ENCODE measurements around the gene LIMS1.

Gene LIMS1

DNA sequence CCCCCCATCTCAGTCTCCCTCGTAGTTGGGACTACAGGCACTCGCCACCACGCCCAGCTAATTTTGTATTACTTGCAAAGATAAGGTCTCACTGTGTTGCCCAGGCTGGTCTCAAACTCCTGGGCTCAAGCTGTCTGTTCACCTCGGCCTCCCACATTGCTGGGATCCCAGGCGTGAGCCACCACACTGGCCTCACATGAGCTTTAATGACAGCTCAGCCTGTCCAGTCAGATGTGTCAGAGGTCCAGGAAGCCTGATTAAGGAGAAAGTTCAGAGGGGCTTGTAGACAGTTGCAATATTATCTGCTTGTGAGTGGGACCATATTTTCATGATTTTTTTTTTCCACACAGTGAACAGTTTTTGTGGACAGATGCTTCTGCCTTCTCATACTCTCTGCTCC is 82.0 kb downstream of the LIMS1 start:
- DNase-seq, result no peak

DNA sequence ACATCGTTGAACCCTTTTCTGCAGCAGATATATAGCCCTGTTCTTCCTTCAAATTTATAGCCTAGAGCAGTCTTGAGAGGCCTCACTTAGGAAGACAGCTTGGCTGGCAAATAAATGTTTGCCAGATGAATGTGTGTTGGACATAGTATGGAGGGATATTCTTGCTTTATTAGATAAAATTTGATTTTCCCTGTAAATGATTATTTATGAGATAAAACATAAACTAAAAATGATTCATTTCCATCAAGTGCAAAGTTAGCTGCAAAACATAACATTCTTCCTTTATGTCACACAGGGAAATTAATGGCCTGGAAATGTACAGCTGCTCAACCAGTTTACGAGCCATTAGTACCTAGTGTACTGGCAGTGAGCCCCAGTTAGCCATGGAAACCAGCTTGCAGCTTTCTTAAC is 82.5 kb downstream of the LIMS1 start:
- DNase-seq, result no peak

DNA sequence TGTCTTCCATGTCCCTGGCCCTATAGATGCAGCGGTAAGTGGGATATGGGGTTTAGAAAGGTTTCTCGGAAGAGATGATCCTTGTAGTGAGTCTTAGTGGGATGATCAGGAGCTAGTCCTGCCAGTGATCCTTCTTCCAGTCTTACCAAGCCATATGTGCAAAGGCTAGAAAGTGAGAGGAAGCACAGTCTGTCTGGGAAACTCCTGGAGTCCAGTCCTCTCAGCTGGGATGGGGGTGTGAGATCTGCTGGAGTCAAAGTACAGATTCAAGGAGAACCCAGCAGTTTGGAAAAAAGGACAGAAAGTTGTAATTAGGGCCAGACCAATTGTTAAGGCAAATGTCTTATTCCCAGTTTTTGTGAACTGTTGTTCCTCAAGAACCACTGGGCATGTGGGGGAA is 83.3 kb downstream of the LIMS1 start:
- DNase-seq, result no peak

DNA sequence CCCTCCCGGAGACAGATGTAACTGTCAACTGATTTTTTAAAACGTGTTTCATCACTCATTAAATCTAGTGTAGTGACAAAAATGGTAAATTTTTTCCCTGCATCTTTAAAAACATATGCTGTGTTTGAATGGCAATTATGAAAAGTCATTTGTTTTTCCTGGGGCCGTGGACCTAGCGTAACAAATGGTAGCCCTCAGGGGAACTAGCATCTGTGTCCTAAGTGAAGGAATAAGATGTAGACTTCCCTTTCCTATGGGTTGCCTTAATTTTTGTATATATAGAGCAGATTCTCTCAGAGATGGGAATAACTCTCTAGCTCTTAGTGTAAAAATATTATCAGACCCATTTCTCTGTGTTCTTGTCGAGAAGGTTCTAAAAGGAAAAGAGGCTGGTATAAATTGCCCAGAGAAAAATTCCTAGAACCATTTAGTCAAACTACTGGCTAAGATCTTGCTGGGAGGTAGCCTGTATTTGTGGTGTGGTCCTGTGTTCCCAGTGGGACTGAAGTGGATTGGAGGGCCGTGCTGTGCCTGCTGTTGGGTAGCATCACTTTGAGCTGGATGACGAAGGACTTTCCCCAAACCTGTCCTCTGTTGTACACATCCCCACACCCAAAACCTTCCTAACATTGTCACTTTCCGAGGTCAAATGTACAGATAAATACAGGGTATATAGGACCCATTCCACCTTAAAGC is 85.8 kb downstream of the LIMS1 start:
- DNase-seq, result no peak

DNA sequence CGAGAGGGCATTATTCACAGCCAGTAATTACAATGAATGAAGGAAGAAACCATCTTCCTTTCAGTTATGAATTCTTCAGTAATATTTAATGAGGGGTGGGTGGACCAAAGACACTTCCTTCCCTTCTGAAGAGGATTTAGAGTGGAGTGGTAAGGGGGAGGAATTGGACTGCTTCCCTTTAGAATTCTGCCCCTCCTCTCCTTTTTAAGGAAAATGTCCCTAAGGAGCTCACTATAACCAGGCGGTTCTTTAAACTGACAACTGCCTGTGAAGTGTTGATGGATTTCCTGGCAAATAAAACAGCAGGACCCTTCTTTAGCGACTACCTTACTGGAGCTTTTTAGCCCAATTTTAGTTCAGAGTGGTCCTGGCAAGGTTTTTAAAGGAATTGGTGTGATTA is 86.4 kb downstream of the LIMS1 start:
- no peak for DNase-seq

DNA sequence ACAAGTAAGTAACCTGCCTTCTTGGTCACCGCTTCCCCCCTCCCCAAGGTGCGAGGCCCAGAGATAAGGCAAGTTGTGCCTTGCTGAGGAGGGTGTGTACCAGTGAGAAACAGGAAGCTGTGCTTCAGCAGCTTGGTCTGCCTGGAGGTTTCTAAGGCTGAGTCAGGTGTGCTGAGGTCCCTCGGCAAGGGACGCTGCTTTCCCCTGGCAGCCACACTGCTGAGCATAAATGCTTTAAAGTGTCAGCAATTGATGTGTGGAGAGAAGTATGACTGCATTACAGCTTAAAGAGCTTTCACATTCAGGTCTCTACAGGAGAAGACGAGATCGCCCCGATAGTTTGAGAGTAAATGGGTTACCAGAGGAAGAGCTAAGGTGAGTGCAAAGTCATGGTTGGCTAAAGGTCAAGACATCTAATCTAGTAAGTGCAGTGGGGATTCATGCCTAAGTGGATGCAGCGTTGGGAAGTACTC is 86.9 kb downstream of the LIMS1 start:
- DNase-seq, result peak; percentile 55 to 80

DNA sequence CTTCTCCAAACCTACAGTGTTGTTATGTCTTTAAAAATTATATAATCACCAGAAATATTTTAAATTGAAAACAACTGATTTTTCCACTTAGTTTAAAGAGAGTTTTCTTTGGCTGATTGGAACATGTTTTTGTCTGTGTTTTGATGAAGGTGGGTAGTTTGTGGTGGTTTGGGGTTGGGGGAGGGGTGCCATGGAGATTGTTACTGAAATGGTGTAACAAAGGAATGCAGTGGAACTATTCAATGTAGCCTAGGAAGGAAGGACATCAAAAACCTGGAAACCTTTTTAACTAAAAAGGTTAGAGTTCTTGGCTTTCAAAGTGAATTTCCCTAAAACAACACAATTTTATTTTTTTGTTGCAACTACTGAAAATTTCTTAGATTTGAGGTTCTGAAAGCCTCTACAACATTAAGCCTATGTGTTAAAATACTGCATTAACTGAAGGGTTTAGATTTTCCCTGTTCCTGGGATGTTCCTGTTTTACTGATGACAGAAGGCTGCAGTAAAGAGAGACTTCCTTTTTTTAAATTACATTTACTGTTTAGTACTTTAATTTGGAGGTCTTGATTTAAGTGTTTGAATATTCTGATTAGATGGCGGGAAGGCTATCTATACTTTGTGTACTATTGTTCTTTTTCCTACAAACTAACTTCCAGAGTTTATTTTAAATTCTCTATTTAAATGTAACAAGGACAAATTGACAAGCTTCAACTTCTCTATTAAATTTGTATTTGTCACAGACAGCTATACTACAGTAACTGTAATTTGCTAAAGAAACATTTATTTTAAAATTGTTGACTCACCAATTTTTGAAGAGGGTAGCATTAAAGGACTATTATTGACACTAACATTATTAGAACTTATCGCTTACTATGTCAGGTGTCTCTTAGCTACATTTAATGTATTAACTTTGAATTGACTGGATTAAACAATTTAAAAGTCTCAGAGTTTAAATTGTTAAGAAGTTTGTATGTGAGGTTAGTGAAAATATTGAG is 87.7 kb downstream of the LIMS1 start:
- DNase-seq, result no peak

DNA sequence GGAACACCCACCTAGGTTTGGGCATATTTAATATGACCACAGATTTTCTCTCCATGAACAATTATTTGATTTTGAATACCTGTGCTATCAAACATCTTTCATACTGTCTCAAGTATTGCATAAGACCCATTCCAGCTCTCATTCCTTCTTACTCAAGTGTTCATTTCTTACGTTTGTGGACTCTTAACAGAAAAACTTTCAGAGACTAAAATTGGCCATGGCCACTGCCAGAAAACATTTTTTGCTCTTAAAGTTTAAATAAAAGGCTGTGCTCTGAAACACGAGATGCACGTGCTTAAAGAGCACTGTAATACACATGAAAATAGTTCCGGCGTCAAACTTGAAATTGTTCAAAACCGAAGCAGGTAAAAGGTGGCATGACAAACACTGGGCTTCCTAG is 89.3 kb downstream of the LIMS1 start:
- no peak for DNase-seq

DNA sequence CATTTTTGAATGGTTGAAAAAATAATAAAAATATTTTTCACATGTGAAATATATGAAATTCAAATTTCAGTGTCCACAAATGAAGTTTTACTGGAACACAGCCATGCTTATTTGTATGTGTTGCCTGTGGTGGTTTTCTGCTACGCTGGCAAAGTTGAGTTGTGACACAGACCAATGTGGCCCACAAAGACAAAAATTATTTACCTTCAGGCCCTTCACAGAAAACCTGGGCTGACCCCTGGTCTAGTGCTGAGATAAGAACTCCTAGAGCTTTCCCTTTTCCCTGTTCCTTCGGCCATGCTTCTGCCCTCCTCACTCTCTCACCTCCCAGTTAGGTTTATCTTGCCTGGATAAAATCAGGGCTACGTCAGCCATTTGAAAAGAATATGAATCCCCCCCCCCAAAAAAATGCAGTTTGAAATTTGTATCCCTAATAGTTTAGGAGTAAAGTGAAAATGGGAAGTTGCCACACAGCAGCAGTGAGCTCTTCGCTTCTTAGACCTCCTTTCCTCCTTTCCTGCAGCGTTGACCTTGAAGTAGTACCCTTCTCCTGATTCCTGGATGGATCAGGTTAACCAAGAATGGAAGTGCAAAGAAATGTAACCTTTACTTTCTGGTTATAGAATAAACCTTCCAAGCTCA is 91.0 kb downstream of the LIMS1 start:
- DNase-seq, result no peak

DNA sequence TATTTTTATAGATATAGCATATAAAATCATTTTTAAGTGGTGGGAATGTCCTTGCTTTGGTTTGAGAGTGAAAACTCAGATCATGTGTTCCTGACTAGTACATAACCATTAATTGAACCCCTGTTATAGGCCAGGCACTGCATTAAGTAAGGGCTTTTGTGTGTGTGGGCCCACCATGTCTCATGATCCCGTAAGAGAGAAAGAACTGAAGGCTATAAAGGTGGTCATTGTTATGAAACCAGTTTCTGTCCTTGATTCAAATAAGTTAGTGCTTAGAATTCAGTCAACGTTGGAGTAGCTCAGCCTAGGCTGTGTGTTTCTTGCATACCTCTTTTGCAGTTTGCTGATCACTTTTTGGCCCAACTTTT is 91.5 kb downstream of the LIMS1 start:
- no peak for DNase-seq

DNA sequence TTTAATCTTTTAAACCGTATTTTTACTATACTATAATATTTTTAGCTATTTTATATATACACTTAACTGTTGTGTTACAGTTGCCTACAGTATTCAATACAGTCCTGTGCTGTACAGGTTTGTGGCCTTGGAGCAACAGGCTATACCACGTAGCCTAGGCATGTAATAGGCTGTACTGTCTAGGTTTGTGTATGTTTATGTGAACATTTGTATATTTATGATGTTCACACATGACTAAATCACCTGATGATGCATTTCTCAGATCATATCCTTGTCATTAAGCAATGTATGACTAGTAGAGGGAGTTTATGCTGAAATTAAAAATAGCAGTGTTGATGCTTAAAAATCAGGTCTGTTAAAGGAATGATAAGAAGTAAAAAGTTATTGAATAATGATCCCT is 92.7 kb downstream of the LIMS1 start:
- DNase-seq, result no peak

DNA sequence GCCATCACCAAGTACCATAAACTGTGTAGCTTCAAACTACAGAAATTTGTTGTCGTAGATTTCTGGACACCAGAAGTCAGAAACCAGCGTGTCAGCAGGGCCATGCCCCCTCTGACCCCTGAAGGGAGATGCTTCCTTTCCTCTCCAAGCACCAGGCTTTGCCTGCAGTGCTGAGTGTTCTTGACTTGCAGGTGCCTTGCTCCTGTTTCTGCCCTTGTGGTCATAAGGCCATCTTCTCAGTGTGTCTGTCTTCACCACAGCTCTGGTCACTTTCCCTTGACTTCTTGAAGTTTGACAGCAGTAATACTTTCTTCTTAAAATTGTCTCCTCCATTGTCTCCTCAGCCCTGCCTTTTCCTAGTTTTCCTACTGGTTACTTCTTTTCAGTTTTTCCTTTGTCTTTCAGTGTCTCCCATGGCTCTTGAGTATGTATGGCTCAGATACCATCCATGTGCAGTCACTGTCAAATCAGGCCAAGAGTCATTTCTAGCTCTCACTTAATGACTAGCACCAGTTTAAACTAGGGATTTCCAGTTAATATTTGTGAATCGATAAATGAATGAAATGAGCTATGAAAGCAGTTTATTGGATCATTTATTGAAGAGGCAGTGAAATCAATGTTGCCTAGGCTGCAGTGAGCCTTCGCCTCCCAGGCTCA is 93.8 kb downstream of the LIMS1 start:
- DNase-seq, result no peak

DNA sequence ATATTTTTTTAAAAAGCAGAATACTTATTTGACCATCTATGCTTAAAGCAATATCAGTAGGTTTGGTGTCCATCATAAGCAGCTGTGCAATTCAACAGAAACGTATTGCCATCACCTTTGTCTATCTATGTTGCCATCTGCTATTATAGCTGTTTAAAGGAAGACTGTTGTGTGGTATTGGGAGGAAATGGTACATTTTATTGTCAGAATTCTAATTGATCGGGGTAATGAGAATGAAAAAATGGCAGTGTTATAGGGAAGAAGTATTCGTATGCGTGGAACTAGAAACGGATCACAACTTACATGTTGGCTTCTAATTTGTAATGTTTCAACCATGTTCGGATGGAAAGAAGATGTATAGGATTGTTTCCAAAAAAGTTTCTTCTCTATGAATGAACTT is 94.7 kb downstream of the LIMS1 start:
- no peak for DNase-seq

DNA sequence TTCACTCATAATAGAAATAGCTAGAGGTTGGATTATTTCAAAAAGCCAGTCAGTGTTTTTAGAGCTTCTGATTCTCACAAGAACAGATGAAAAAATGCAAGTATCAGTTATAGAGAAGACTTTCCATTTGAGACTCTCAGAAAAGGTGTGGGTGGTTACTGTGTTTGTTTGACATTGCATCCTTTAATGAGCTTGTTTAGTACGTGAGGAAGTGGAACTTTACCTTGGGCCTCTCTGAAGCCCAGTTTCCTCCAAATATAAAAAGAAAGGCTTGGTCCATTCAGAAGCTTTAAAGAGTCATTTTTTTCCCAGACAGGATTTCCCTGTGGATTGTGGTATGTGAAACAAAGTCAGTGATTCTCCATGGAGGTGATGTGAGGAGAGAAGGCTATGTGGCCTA is 95.1 kb downstream of the LIMS1 start:
- DNase-seq, result no peak

DNA sequence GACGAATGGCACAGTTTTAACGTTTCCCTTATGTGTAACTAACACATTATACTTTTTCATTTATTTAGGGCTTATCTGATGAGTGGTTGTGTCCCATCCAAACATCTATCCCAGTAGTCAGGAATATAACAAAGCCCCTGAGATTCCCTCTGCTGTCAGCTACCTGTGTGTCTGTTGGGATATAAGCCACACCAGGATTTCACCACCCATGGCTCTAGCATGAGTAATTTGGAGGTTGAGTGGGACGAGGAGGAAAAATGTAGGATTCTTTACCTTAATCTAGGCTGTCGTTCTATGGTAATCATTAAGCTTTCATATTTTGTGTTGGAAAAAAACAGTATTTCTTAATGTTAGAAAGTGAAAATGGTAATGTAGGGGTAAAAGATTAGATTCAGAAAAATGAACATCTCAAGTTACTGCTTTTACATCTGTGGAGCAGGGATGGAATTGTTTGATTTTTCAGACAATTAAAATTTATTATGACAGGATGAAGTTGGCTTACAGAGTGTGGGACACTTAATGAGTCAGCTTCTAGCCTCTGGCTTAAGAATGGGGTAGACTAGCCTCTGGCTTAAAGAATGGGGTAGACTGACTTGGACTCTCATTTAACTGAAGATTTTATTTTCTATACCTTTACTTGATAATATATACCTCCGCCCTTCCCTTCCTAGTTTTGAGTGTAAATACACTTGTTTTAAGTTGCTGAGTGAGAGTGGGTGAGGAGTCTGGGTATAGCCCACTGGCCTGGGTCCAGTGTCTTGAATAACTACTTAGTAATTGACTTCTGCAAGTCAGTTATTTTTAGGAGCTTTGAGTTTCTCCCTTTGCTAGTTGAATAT is 96.5 kb downstream of the LIMS1 start:
- DNase-seq, result no peak

DNA sequence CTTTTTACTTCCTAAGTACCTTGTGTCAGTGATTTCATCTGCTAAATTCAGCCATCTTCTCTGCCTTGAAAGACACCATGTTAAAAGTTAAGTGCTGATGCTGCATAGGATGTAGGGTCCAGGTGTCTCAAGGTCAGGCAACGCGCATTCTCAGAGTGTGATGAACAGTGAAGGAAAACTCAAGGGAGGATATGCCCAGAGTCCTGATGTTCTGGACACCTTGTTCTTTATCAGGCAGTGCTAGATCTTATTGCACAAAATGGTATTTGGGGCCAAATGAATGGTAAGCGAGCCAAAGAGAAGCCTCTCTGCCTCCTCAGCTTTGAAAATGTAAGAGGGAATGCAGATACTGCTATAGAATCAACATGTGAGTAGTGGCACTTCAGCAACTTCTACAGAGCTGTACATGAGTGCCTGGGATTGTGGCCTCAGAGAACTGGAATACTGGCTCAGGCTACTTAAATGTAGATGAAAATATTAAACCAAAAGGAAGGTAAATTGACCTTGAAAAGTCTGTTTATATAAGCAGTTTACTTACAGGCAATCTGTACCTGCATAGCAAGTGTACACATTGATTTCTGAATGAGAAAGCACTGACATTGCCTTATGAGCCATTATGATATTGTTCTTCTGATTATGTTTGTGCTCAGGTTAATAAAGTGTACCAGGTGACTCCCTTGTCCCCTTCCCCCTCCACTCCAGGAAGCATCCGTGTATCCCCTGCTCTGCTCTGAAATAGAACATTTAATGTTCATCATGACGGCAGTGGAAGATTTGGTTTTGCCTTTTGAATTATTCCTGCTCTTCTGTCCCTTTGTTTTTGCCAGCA is 98.3 kb downstream of the LIMS1 start:
- no peak for DNase-seq

DNA sequence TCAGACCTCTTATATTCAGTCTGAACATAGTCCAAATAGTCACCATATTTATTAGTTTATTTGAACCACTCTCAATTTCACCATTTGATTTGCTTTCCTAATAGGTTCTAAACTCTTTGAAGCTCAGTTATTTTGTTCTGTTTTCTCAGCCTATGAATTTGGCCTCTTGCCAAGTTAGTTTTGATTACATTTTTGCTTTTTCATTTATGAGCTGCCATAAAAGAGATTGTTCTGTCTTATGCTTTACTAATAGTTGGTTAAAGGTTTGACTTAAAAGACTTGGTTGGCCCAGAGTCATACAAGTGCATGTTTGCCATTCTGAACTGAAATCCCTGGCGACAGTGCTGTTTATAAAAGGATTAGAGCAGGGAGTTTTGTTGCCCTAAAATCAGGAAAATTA is 99.1 kb downstream of the LIMS1 start:
- no peak for DNase-seq

DNA sequence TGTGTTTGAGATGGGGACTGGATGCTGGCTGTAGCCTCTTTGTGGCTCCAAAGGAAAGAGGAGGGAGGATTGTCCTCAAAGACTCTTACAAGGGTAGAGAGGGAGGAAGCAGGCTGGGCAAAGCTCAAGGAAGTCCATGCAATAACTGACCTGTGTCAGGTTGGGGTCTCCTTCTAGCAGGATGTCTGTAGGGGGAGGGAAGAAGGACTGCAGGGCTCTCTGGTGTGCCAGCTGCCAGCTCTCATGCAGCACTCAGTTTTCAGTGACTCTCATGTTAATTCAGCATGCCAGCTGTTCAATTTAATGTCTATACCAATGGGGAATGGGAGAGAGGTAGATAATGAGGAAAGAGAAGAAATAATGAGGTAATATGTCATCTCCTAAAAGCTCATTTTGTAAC is 99.7 kb downstream of the LIMS1 start:
- no peak for DNase-seq

DNA sequence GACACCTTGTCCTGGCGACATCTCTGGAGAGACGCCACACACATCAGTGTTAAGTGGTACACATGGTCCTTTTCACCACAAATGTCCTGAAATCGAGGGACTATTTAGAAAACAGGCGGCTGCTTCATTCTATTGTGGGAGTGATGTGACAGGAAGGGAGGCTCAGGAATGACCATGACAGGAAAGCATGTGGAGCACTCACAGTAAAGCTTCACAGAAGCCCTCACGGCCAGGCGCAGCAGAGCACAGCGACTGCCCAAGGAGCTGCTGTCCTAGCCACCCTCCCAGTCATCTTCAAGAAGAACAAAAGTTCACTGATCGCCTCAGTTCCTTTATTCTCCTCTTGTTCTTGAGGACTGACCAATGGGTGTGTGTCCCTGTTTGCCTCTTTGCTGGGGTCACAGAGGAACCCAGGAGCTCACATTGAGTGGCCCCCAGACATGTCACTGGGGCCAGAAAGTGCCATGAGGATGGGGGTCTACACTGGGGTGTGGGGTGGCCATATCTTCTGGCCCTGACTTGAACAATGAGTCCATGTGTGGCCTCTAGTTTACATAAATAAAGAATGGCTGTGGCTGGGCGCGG is 100.4 kb downstream of the LIMS1 start:
- DNase-seq, result no peak

DNA sequence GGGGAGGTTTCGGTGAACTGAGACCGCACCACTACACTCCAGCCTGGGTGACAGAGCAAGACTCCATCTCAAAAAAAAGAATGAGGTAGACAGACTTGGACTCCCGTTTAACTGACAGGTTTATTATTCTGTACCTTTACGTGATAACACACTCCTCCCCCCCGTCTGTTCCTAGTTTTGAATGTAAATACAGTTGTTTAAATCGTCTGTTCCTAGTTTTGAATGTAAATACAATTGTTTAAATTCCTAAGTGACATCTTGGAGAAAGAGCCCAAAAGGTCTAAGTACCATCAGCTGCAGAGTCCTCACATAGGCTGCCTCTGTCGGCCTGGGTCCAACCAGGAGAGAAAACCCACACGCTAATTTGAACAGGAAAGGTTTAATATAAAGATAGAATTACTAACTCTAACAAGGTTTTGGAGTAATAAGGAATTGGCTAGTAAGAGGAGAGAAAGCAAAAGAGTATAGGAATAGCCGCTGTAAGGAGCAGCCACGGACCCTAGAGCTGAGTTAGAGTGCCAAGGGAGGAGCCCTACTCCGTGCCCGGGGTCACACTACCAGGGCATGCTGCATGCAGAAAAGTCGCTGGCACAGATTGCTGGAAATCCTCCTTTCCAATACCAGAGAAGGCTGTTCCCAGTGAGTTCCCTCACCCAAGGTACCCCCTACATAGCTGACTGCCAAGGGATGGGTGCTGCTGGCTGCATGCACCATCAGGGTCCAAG is 101.5 kb downstream of the LIMS1 start:
- DNase-seq, result no peak
